GM21526 (cell line): ENCODE data around the gene ZCCHC3.
"Not testable (repeated sequence)": the region's sequence is repeated elsewhere in the genome, so short reads cannot be mapped to it uniquely, and the experiment has no call there.

Source experiments
- ATAC-seq: cut with Tn5 transposase; IDR thresholded peaks from one replicate; pipeline ENCODE4 v1.9.1; 2021; ENCODE audit warnings: moderate library complexity; ENCODE audit not compliant: unreplicated experiment, low FRiP score

ZCCHC3 gene

GRCh38 chr20:297098-297924 lies at the start of gene ZCCHC3:
ZCCHC3 (plus strand) TSS chr20:297570; CDS start chr20:297587, 17 bp downstream.
- ATAC-seq: peak; percentile 72

GRCh38 chr20:251354-251753 lies 46.0 kb upstream of the ZCCHC3 start:
- ATAC-seq: no peak

- ATAC-seq: no peak
Measured at GRCh38 chr20:252801-253200, 44.6 kb upstream of the ZCCHC3 start.

GRCh38 chr20:253447-253846 lies 43.9 kb upstream of the ZCCHC3 start:
- ATAC-seq: not testable (repeated sequence)

- ATAC-seq: no peak
Measured at GRCh38 chr20:257419-257818, 40.0 kb upstream of the ZCCHC3 start, which contains the start of gene DEFB132. DEFB132 (plus strand) TSS chr20:257724; CDS start chr20:257779, 55 bp downstream.

- no peak for ATAC-seq
Measured at GRCh38 chr20:258269-258858, 39.0 kb upstream of the ZCCHC3 start.

GRCh38 chr20:258963-259362 lies 38.4 kb upstream of the ZCCHC3 start:
- ATAC-seq: no peak

GRCh38 chr20:259981-260380 lies 37.4 kb upstream of the ZCCHC3 start:
- no peak for ATAC-seq

GRCh38 chr20:263701-264100 lies 33.7 kb upstream of the ZCCHC3 start:
- no peak for ATAC-seq

GRCh38 chr20:266596-267562 lies 30.5 kb upstream of the ZCCHC3 start:
- ATAC-seq: peak; percentile 91

GRCh38 chr20:270517-270916 lies 26.9 kb upstream of the ZCCHC3 start:
- ATAC-seq: no peak

- no peak for ATAC-seq
Measured at GRCh38 chr20:271069-271468, 26.3 kb upstream of the ZCCHC3 start.

- no peak for ATAC-seq
Measured at GRCh38 chr20:271528-271927, 25.8 kb upstream of the ZCCHC3 start.

- ATAC-seq: no peak
Measured at GRCh38 chr20:272718-273117, 24.7 kb upstream of the ZCCHC3 start.

- no peak for ATAC-seq
Measured at GRCh38 chr20:273884-274283, 23.5 kb upstream of the ZCCHC3 start.

GRCh38 chr20:275791-276190 lies 21.6 kb upstream of the ZCCHC3 start:
- ATAC-seq: no peak

- ATAC-seq: no peak
Measured at GRCh38 chr20:276620-277495, 20.5 kb upstream of the ZCCHC3 start.

- ATAC-seq: no peak
Measured at GRCh38 chr20:277496-277781, 19.9 kb upstream of the ZCCHC3 start.

GRCh38 chr20:278181-278580 lies 19.2 kb upstream of the ZCCHC3 start:
- no peak for ATAC-seq
